ENCODE measurements around the gene SH2D3A.

- TF ChIP-seq CTCF (IDR thresholded peaks at IDR 0.05; ENCODE audit: poor library complexity): no peak
- TF ChIP-seq EZH2 (IDR thresholded peaks at IDR 0.05; ENCODE audit: borderline replicate concordance): no peak
These were observed 27.6 kb upstream of the SH2D3A start for GRCh38 chr19:6794686-6795431.

All from hepatocyte (in vitro differentiated cells).